ENCODE measurements around the gene GABBR2.

GABBR2 gene

GRCh38 chr9:98412101-98412842, 296.5 kb downstream of the GABBR2 start:
- in situ Hi-C loops (cut with HindIII; ENCODE audit: low sequenced_read_pairs) = loop anchor here (25.0 kb wide), 1 partner anchor 125 kb away; no protein-coding TSS in a partner anchor

- in situ Hi-C loops (cut with HindIII; ENCODE audit: low sequenced_read_pairs) = loop anchor here (25.0 kb wide), 1 partner anchor 123 kb away; no protein-coding TSS in a partner anchor
These were observed 298.5 kb downstream of the GABBR2 start for GRCh38 chr9:98410185-98410697.

GRCh38 chr9:98409719-98410118, 299.0 kb downstream of the GABBR2 start:
- in situ Hi-C loops (cut with HindIII; ENCODE audit: low sequenced_read_pairs) = loop anchor here (25.0 kb wide), 1 partner anchor 122 kb away; no protein-coding TSS in a partner anchor

GRCh38 chr9:98406469-98406868, 302.3 kb downstream of the GABBR2 start:
- in situ Hi-C loops (cut with HindIII; ENCODE audit: low sequenced_read_pairs) = loop anchor here (25.0 kb wide), 1 partner anchor 119 kb away; no protein-coding TSS in a partner anchor

GRCh38 chr9:98404237-98404636, 304.5 kb downstream of the GABBR2 start:
- in situ Hi-C loops (cut with HindIII; ENCODE audit: low sequenced_read_pairs) = loop anchor here (25.0 kb wide), 1 partner anchor 117 kb away; no protein-coding TSS in a partner anchor

GRCh38 chr9:98403715-98404114, 305.0 kb downstream of the GABBR2 start:
- in situ Hi-C loops (cut with HindIII; ENCODE audit: low sequenced_read_pairs) = loop anchor here (25.0 kb wide), 1 partner anchor 116 kb away; no protein-coding TSS in a partner anchor

GRCh38 chr9:98402019-98402840, 306.5 kb downstream of the GABBR2 start:
- in situ Hi-C loops (cut with HindIII; ENCODE audit: low sequenced_read_pairs) = loop anchor here (25.0 kb wide), 1 partner anchor 115 kb away; no protein-coding TSS in a partner anchor

GRCh38 chr9:98401140-98402018, 307.4 kb downstream of the GABBR2 start:
- in situ Hi-C loops (cut with HindIII; ENCODE audit: low sequenced_read_pairs) = loop anchor here (25.0 kb wide), 1 partner anchor 114 kb away; no protein-coding TSS in a partner anchor

- in situ Hi-C loops (cut with HindIII; ENCODE audit: low sequenced_read_pairs) = loop anchor here (25.0 kb wide), 1 partner anchor 113 kb away; no protein-coding TSS in a partner anchor
These were observed 308.6 kb downstream of the GABBR2 start for GRCh38 chr9:98399950-98400683.

GRCh38 chr9:98396656-98397055, 312.1 kb downstream of the GABBR2 start:
- in situ Hi-C loops (cut with HindIII; ENCODE audit: low sequenced_read_pairs) = no loop called here

GRCh38 chr9:98396236-98396635, 312.5 kb downstream of the GABBR2 start:
- in situ Hi-C loops (cut with HindIII; ENCODE audit: low sequenced_read_pairs) = no loop called here

GRCh38 chr9:98391867-98392266, 316.9 kb downstream of the GABBR2 start:
- in situ Hi-C loops (cut with HindIII; ENCODE audit: low sequenced_read_pairs) = no loop called here

GRCh38 chr9:98391406-98391805, 317.3 kb downstream of the GABBR2 start:
- in situ Hi-C loops (cut with HindIII; ENCODE audit: low sequenced_read_pairs) = no loop called here

GRCh38 chr9:98385751-98386150, 323.0 kb downstream of the GABBR2 start:
- in situ Hi-C loops (cut with HindIII; ENCODE audit: low sequenced_read_pairs) = no loop called here

GRCh38 chr9:98383758-98384157, 325.0 kb downstream of the GABBR2 start:
- in situ Hi-C loops (cut with HindIII; ENCODE audit: low sequenced_read_pairs) = no loop called here

GRCh38 chr9:98381311-98382103, 327.2 kb downstream of the GABBR2 start:
- in situ Hi-C loops (cut with HindIII; ENCODE audit: low sequenced_read_pairs) = no loop called here

- in situ Hi-C loops (cut with HindIII; ENCODE audit: low sequenced_read_pairs) = no loop called here
These were observed 328.6 kb downstream of the GABBR2 start for GRCh38 chr9:98380065-98380681.

- in situ Hi-C loops (cut with HindIII; ENCODE audit: low sequenced_read_pairs) = no loop called here
These were observed 329.2 kb downstream of the GABBR2 start for GRCh38 chr9:98379572-98379971.
